ENCODE data around the gene ABHD5. TPM values are rescaled to one million over a fixed set of nuclear protein-coding genes. Genes with fewer than 3 reads are reported as not detected.

The ABHD5 gene
- total and polyA plus RNA-seq, 2 of the 8 experiments (the other 6 are each of a cell fraction or from before 2014, with no cell fraction given), result 10.5 to 16.4 TPM

DNA sequence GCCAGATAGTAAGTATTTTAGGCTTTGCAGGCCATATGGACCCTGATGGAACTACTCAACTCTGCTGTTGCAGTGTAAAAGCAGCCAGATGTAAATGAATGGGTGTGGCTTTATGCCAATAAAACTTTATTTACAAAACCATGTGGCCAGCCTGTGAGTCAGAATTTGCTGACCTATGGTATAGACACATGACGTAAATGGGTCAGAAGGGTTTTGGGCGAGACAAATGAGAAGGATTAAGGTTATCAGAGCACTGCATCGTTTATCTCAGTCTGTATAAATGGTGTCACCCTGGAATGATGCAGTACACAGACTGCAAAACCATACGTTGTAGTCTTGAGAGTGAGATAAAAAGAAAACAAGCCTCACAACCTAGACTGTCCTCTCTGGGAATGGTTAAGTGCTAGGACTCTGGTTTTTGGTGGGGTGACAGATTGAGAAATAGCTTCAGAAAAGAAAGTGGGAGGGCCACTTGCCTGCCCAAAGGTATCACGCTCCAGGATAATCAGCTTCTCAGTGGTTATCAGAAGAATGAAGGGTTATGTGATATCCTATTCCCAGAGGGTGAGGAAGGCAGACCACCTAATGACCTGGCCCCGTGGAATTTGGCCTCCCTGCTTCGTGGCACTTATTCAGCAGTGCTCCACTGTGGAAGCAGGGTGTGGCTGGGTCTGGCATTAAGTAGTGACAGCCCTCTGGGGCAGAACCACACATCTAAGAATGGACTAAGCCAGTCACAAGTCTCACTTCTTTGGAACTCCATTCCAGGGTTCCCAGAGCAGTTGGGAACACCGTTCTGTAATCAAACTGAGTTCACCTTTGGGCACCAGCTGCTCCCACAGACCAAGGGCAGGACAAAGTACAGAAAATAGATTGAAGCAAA, 46.1 kb downstream of the ABHD5 start:
- Histone ChIP-seq H4K20me1 (replicated peaks in 1 of 2; ENCODE audit: control insufficient read depth in 1 of 2, insufficient read depth in 2 of 2, low read length in 2 of 2) (no peaks in the 10 kb centered on the region), H3K23ac (ENCODE audit: insufficient read length) (no peak overlapping the region), H2BK12ac (ENCODE audit: low read depth, low read length) (no peak overlapping the region), H4K8ac (ENCODE audit: extremely low read depth, insufficient read depth, low read length) (no peak overlapping the region), H3K79me1 (ENCODE audit: low read depth, low read length) (no peaks in the 10 kb centered on the region), H2AK5ac (ENCODE audit: low read depth, low read length) (no peak overlapping the region), H3K4ac (replicated peaks; ENCODE audit: insufficient read length, low read depth, low read length) (no peak overlapping the region), H2BK120ac (replicated peaks; ENCODE audit: low read depth, low read length) (no peak overlapping the region), H3K4me3 (ENCODE audit: extremely low read depth in 1 of 4, insufficient read depth in 2 of 4, low read depth in 3 of 4, low read length in 4 of 4) (no peak overlapping the region), H3K23me2 (ENCODE audit: low read depth, low read length) (no peaks in the 10 kb centered on the region), H2BK20ac (ENCODE audit: low read length) (no peak overlapping the region), H2AFZ (ENCODE audit: low read length) (no peak overlapping the region), H3K27ac (ENCODE audit: low read depth, low read length) (no peak overlapping the region), H3K27me3 (replicated peaks in 1 of 4; ENCODE audit: control insufficient read depth in 3 of 4, extremely low read depth in 1 of 4, insufficient read depth in 3 of 4, low read length in 3 of 4) (no peaks in the 10 kb centered on the region), H3K4me1 (replicated peaks in 1 of 4; ENCODE audit: control insufficient read depth in 3 of 4, insufficient read depth in 4 of 4, low read length in 3 of 4) (peaks cover 2 to 11% (median 5%) of the 10 kb centered on the region in 4 experiments; a peak in 5 of 7 replicates), H3K9ac (replicated peaks in 1 of 4; ENCODE audit: extremely low read depth in 1 of 4, low read depth in 3 of 4, low read length in 3 of 4) (no peak overlapping the region), H3K14ac (ENCODE audit: insufficient read length) (no peak overlapping the region), H3K9me3 (ENCODE audit: insufficient read depth in 2 of 2, low read depth in 1 of 2, low read length in 1 of 2) (no peaks in the 10 kb centered on the region), H4K91ac (replicated peaks; ENCODE audit: insufficient read length, low read length) (no peak overlapping the region), H3K56ac (replicated peaks; ENCODE audit: insufficient read length, low read depth, low read length) (no peak overlapping the region), H3K18ac (ENCODE audit: extremely low read depth, low read length) (no peak overlapping the region), H4K5ac (ENCODE audit: insufficient read length, low read depth, low read length) (no peak overlapping the region), H2BK5ac (ENCODE audit: low read depth, low read length) (no peak overlapping the region), H2BK15ac (ENCODE audit: low read length) (no peak overlapping the region), H3K79me2 (ENCODE audit: control insufficient read depth in 1 of 2, insufficient read depth in 2 of 2, low read length in 2 of 2) (no peaks in the 10 kb centered on the region), H3K36me3 (ENCODE audit: control insufficient read depth in 2 of 4, insufficient read depth in 4 of 4, low read length in 3 of 4) (no peaks in the 10 kb centered on the region), H3K4me2 (ENCODE audit: insufficient read depth in 1 of 2, low read depth in 2 of 2, low read length in 2 of 2) (no peak overlapping the region)
- ChIA-PET POLR2A (ENCODE audit: partially characterized antibody) (interaction anchor here (0.6 to 0.8 kb wide), 2 partner anchors 10 to 1235 kb away, joined by 3 read pairs; partner anchors contain the start of gene VIPR1), CTCF (ENCODE audit: partially characterized antibody) (interaction anchor here (0.8 to 1.1 kb wide), 5 partner anchors 15 to 119 kb away, joined by 3 read pairs; no protein-coding TSS in a partner anchor)
- 86% methylated on average over 8 of the region's 8 CpGs; no CpG with 5 or more reads in 1 of the 2 experiments for WGBS, 2 experiments (ENCODE audit: extremely low coverage in 1 of 2, insufficient coverage in 1 of 2, insufficient read length in 1 of 2, insufficient replicate concordance in 2 of 2, low coverage in 1 of 2, low lambda C conversion rate in 2 of 2, missing lambda C conversion rate in 1 of 2)
- TF ChIP-seq, protein P1, sequence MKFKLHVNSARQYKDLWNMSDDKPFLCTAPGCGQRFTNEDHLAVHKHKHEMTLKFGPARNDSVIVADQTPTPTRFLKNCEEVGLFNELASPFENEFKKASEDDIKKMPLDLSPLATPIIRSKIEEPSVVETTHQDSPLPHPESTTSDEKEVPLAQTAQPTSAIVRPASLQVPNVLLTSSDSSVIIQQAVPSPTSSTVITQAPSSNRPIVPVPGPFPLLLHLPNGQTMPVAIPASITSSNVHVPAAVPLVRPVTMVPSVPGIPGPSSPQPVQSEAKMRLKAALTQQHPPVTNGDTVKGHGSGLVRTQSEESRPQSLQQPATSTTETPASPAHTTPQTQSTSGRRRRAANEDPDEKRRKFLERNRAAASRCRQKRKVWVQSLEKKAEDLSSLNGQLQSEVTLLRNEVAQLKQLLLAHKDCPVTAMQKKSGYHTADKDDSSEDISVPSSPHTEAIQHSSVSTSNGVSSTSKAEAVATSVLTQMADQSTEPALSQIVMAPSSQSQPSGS (IDR thresholded peaks at IDR 0.05; ENCODE audit: low read length), result no peak
- TF ChIP-seq, protein P2, sequence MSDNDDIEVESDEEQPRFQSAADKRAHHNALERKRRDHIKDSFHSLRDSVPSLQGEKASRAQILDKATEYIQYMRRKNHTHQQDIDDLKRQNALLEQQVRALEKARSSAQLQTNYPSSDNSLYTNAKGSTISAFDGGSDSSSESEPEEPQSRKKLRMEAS (IDR thresholded peaks at IDR 0.05), result no peak
- no peak for TF ChIP-seq TAF1 (IDR thresholded peaks at IDR 0.05; ENCODE audit: low read depth, low read length)
- no peak for TF ChIP-seq BRCA1 (IDR thresholded peaks at IDR 0.05; ENCODE audit: low read depth, low read length)
- TF ChIP-seq, protein P3, sequence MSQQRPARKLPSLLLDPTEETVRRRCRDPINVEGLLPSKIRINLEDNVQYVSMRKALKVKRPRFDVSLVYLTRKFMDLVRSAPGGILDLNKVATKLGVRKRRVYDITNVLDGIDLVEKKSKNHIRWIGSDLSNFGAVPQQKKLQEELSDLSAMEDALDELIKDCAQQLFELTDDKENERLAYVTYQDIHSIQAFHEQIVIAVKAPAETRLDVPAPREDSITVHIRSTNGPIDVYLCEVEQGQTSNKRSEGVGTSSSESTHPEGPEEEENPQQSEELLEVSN (IDR thresholded peaks at IDR 0.05), result no peak
- no peak for TF ChIP-seq SIX5 (IDR thresholded peaks at IDR 0.05; ENCODE audit: low read depth, low read length)
- TF ChIP-seq BCL11A (IDR thresholded peaks at IDR 0.05; ENCODE audit: low read depth in 2 of 2, low read length in 2 of 2), result no peak
- no peak for TF ChIP-seq CEBPB (IDR thresholded peaks at IDR 0.05; ENCODE audit: low read depth, low read length)
- no peak for TF ChIP-seq POLR2AphosphoS5 (IDR thresholded peaks at IDR 0.05; ENCODE audit: low read depth, low read length)
- TF ChIP-seq KDM5A (IDR thresholded peaks at IDR 0.05; ENCODE audit: low read length), result no peak
- FAIRE-seq (no peak), DNase-seq (ENCODE audit: low read depth in 1 of 2, low spot score in 2 of 2) (no peak)
